Activated T-helper 9 cell treated with anti-CD3 and anti-CD28 coated beads, Interleukin-2, amount 50 U/mL, for 16 hours (primary cell): Measurements from ENCODE around the gene USP6.
"Not testable (repeated sequence)": the region's sequence is repeated elsewhere in the genome, so short reads cannot be mapped to it uniquely, and the experiment has no call there.

Source experiments
- DNase-seq: peaks from one replicate; pipeline ENCODE4 v3.0.0-alpha.2; 2020; ENCODE audit warnings: low read depth

USP6 gene

GRCh38 chr17:5191541-5192417 is 75.9 kb downstream of the USP6 start, which contains the start of gene ZNF594:
Gene ZNF594 (minus strand): TSS chr17:5191868. CDS start chr17:5184256, 7,612 bp downstream.
- DNase-seq, result peak; percentile 98

GRCh38 chr17:5194346-5194745 is 78.5 kb downstream of the USP6 start:
- no peak for DNase-seq

- no peak for DNase-seq
These were observed 82.6 kb downstream of the USP6 start for GRCh38 chr17:5198472-5198871.

DNA sequence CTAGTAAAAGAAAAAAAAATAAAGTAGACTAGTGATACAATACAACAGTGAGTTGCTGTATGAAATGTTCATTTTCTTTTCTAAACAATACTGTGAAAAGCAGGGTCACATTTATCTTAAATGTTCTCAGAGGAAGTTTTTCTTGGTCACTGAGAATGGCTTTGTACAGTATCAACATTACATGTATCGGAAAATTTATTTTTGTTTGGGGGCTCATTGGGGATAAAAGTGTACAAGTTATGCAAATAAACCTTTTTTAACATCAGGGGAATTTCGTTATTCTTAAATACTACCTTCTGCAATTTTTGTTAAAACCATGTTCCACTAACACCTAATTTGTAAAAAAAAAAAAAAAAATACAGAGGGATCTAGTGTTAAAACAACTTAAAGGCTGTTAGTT is 84.5 kb downstream of the USP6 start:
- no peak for DNase-seq

GRCh38 chr17:5201011-5201410 is 85.2 kb downstream of the USP6 start:
- no peak for DNase-seq

- DNase-seq, result no peak
These were observed 87.5 kb downstream of the USP6 start for GRCh38 chr17:5203178-5203907.

- DNase-seq, result no peak
These were observed 88.1 kb downstream of the USP6 start for GRCh38 chr17:5203908-5204294.

DNA sequence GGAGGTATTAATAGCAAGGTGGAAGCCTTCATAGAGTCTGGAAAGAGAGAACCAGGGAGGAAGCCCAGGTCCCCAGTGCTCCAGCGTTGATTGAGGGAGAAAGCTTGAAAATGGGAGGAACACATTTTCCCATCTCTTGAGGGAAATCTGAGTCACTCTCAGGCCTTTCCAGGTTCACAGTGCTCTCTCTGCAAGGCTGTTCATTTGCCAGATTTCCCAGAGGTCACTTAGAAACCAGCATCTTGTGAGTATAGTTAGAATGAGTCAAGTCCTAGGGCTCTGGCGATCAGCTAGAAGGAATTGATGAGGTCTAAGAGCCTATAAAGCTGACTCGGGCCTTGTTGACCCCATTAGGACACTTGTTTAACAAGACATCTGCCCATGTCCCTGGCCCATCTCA is 93.6 kb downstream of the USP6 start:
- DNase-seq, result no peak

DNA sequence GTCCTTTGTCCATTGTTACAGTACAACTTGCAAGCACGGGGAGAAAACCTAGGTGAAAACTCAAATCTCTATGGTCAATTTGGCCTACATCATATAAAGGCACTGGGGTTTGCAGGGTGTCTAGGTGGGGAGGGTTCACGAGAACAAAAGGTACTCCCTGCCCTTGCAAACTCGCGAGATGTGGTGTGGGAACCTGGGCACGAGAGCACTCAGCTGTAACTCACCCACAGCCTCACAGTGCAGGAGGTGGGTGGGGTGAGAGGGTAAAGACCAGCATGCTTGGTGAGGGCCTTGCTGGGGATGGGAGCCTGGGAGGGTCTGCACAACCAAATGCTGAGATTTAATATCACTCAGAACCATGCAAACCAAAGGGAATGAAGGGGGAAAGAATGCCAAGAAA is 94.3 kb downstream of the USP6 start:
- no peak for DNase-seq

DNA sequence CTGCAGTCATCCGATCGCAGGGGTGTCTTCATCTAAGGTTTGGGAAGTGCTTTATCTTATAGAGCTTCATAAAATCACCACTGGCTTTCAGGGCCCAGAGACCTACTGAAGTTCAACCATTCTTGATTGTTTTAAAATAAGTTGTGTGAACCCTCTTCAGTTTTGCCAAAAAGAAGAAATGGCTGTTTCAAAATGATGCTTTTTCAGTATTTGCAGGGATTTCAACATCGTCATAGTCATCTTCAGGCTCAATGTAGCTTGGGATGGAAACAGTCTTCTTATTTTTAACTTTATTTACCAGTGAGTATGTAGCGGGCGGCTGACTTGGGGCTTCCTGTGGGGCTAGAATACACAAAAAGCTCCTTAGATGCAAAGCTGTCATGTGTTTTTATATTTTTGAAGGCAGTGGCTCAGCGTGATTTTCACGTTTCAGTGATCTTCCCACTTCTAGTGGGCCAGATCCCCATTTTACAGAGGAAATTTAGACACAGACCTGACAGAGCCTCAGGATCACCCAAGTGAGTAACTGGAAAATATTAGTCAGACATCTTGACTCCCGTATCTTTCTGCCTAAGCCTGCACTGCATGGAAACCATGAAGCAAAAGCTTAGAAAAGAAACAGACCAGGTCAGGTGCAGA is 94.9 kb downstream of the USP6 start:
- no peak for DNase-seq

GRCh38 chr17:5211458-5211857 is 95.6 kb downstream of the USP6 start:
- DNase-seq, result no peak

- not testable (repeated sequence) for DNase-seq
These were observed 101.7 kb downstream of the USP6 start for GRCh38 chr17:5217562-5217961.

DNA sequence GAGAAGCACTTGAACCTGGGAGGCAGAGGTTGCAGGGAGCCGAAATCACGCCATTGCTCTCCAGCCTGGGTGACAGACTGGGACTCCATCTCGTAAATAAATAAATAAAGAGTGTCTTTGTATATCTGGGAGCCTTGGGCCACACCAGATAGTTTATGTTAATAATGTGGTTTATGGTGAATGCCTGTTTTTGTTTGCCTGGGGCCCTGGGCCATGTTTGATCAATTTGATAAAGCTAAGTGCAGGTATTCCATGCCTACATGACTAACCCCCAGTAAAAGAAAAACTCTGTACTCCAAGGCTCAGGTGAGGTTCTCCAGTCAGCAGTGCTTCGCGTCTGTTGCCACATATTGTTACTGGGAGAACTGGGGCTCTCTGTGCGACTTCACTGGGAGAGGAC is 103.7 kb downstream of the USP6 start:
- no peak for DNase-seq

GRCh38 chr17:5220074-5220473 is 104.2 kb downstream of the USP6 start:
- no peak for DNase-seq

GRCh38 chr17:5221912-5222311 is 106.1 kb downstream of the USP6 start:
- DNase-seq, result not testable (repeated sequence)
